Measurements from ENCODE around the gene PRG3. TPM values are rescaled to one million over a fixed set of nuclear protein-coding genes. Genes with fewer than 3 reads are reported as not detected.

Gene PRG3
- total and polyA plus RNA-seq, 9 of the 15 experiments (the other 6 are each of a cell fraction or from before 2014, with no cell fraction given): 0.18 to 0.55 (median 0.38) TPM; not detected in 6

- TF ChIP-seq, protein P1, sequence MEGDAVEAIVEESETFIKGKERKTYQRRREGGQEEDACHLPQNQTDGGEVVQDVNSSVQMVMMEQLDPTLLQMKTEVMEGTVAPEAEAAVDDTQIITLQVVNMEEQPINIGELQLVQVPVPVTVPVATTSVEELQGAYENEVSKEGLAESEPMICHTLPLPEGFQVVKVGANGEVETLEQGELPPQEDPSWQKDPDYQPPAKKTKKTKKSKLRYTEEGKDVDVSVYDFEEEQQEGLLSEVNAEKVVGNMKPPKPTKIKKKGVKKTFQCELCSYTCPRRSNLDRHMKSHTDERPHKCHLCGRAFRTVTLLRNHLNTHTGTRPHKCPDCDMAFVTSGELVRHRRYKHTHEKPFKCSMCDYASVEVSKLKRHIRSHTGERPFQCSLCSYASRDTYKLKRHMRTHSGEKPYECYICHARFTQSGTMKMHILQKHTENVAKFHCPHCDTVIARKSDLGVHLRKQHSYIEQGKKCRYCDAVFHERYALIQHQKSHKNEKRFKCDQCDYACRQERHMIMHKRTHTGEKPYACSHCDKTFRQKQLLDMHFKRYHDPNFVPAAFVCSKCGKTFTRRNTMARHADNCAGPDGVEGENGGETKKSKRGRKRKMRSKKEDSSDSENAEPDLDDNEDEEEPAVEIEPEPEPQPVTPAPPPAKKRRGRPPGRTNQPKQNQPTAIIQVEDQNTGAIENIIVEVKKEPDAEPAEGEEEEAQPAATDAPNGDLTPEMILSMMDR (IDR thresholded peaks at IDR 0.05 in 2 of 3, conservative IDR thresholded peaks at IDR 0.05 in 1 of 3; ENCODE audit: insufficient read depth in 2 of 3, low read depth in 1 of 3, low read length in 3 of 3): peak in 2 of 3 experiments; percentile 8 to 25; a peak in 1 of 6 replicates
- TF ChIP-seq ARID4B (CRISPR knock-in tag; IDR thresholded peaks at IDR 0.05) (peak; percentile 6; the same call in 1 of the 2 replicates), MXI1 (IDR thresholded peaks at IDR 0.05; ENCODE audit: low read depth, low read length) (0 out of 2 replicates have a peak, but pooled peaks have one; percentile 45), PHF20 (IDR thresholded peaks at IDR 0.05; ENCODE audit: partially characterized antibody) (peak; percentile 71), TBP (optimal IDR thresholded peaks at IDR 0.05; ENCODE audit: low read depth, low read length) (peak; percentile 70), CBX1 (IDR thresholded peaks at IDR 0.05; ENCODE audit: low read depth) (0 out of 2 replicates have a peak, but pooled peaks have one; percentile 48), SIX5 (IDR thresholded peaks at IDR 0.05; ENCODE audit: borderline replicate concordance in 1 of 2, insufficient read depth in 1 of 2, low read depth in 1 of 2, low read length in 2 of 2) (no peak), NCOR1 (IDR thresholded peaks at IDR 0.05) (0 out of 2 replicates have a peak, but pooled peaks have one; percentile 39), SMARCB1 (IDR thresholded peaks at IDR 0.05; ENCODE audit: insufficient read length, low read depth) (no peak), ZNF76 (CRISPR knock-in tag; IDR thresholded peaks at IDR 0.05; ENCODE audit: borderline replicate concordance) (no peak), KAT7 (CRISPR knock-in tag; IDR thresholded peaks at IDR 0.05; ENCODE audit: borderline replicate concordance) (0 out of 2 replicates have a peak, but pooled peaks have one; percentile 54)
- TF ChIP-seq, protein P2, sequence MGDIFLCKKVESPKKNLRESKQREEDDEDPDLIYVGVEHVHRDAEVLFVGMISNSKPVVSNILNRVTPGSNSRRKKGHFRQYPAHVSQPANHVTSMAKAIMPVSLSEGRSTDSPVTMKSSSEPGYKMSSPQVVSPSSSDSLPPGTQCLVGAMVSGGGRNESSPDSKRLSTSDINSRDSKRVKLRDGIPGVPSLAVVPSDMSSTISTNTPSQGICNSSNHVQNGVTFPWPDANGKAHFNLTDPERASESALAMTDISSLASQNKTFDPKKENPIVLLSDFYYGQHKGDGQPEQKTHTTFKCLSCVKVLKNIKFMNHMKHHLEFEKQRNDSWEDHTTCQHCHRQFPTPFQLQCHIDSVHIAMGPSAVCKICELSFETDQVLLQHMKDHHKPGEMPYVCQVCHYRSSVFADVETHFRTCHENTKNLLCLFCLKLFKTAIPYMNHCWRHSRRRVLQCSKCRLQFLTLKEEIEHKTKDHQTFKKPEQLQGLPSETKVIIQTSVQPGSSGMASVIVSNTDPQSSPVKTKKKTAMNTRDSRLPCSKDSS (IDR thresholded peaks at IDR 0.05; ENCODE audit: low read depth, partially characterized antibody): no peak
- TF ChIP-seq, protein P3, sequence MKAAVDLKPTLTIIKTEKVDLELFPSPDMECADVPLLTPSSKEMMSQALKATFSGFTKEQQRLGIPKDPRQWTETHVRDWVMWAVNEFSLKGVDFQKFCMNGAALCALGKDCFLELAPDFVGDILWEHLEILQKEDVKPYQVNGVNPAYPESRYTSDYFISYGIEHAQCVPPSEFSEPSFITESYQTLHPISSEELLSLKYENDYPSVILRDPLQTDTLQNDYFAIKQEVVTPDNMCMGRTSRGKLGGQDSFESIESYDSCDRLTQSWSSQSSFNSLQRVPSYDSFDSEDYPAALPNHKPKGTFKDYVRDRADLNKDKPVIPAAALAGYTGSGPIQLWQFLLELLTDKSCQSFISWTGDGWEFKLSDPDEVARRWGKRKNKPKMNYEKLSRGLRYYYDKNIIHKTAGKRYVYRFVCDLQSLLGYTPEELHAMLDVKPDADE (conservative IDR thresholded peaks at IDR 0.05; ENCODE audit: control insufficient read depth, low read depth, low read length): peak; percentile 53; the same call in 1 of the 2 replicates
Measured at GRCh38 chr11:57335343-57336110, 45.4 kb downstream of the PRG3 start, which contains the start of gene SSRP1 (continued).

Data from K562 (cell line).